DMS153 (cell line): ENCODE results near the gene SRD5A3.

Experiments used
- DNase-seq: peaks from one replicate; lab custom pipeline; 2025; lab: John Stamatoyannopoulos, UW

Gene SRD5A3

GRCh38 chr4:55345980-55346850 lies at the start of gene SRD5A3:
Gene SRD5A3 (plus strand): TSS chr4:55346242. CDS start chr4:55346337, 95 bp downstream.
- peak; percentile 77 for DNase-seq

- no peak for DNase-seq
Measured at GRCh38 chr4:55297346-55297745, 48.7 kb upstream of the SRD5A3 start.

GRCh38 chr4:55303760-55304165 lies 42.3 kb upstream of the SRD5A3 start:
- DNase-seq, result no peak

GRCh38 chr4:55304303-55304702 lies 41.7 kb upstream of the SRD5A3 start:
- DNase-seq, result no peak

GRCh38 chr4:55308071-55308470 lies 38.0 kb upstream of the SRD5A3 start:
- no peak for DNase-seq

GRCh38 chr4:55311792-55312488 lies 34.1 kb upstream of the SRD5A3 start:
- no peak for DNase-seq

GRCh38 chr4:55312489-55313101 lies 33.4 kb upstream of the SRD5A3 start:
- no peak for DNase-seq

- no peak for DNase-seq
Measured at GRCh38 chr4:55314141-55314820, 31.8 kb upstream of the SRD5A3 start.

GRCh38 chr4:55318175-55319129 lies 27.6 kb upstream of the SRD5A3 start:
- DNase-seq, result no peak

GRCh38 chr4:55321707-55322264 lies 24.3 kb upstream of the SRD5A3 start:
- peak; percentile 69 for DNase-seq

GRCh38 chr4:55323375-55323774 lies 22.7 kb upstream of the SRD5A3 start:
- no peak for DNase-seq

- DNase-seq, result peak; percentile 43
Measured at GRCh38 chr4:55326629-55327028, 19.4 kb upstream of the SRD5A3 start.

- DNase-seq, result no peak
Measured at GRCh38 chr4:55329012-55329411, 17.0 kb upstream of the SRD5A3 start.

GRCh38 chr4:55330241-55330640 lies 15.8 kb upstream of the SRD5A3 start:
- DNase-seq, result no peak

- DNase-seq, result no peak
Measured at GRCh38 chr4:55336138-55337034, 9.7 kb upstream of the SRD5A3 start.

- DNase-seq, result no peak
Measured at GRCh38 chr4:55337944-55338343, 8.1 kb upstream of the SRD5A3 start.

- DNase-seq, result no peak
Measured at GRCh38 chr4:55338486-55338885, 7.6 kb upstream of the SRD5A3 start.

- DNase-seq, result no peak
Measured at GRCh38 chr4:55340266-55340665, 5.8 kb upstream of the SRD5A3 start.

- no peak for DNase-seq
Measured at GRCh38 chr4:55343887-55344286, 2.2 kb upstream of the SRD5A3 start.

- no peak for DNase-seq
Measured at GRCh38 chr4:55345054-55345453, 988 bp upstream of the SRD5A3 start.
